ENCODE results near the gene CFL2.

The CFL2 gene

GRCh38 chr14:34676516-34677211, 37.7 kb downstream of the CFL2 start:
- no peak overlapping the region for H3K4me3 ChIP-seq (ENCODE audit: low read depth in 1 of 2, low read length in 2 of 2)
- no peak overlapping the region for H3K9ac ChIP-seq (ENCODE audit: low read depth in 1 of 2, low read length in 2 of 2)
- no peak overlapping the region for H3K27ac ChIP-seq (ENCODE audit: low read depth, low read length)
- H3K36me3 ChIP-seq (ENCODE audit: control insufficient read depth in 1 of 2, insufficient read depth in 2 of 2, low read length in 2 of 2): no peaks in the 10 kb centered on the region
- no peaks in the 10 kb centered on the region for H3K27me3 ChIP-seq (ENCODE audit: control insufficient read depth in 1 of 2, insufficient read depth in 2 of 2, low read length in 2 of 2)
- no peaks in the 10 kb centered on the region for H3K4me1 ChIP-seq (ENCODE audit: control insufficient read depth in 1 of 2, insufficient read depth in 2 of 2, low read length in 2 of 2)
- H3K9me3 ChIP-seq (ENCODE audit: control insufficient read depth in 1 of 2, low read length in 2 of 2): no peaks in the 10 kb centered on the region

- Histone ChIP-seq H3K9me3 (ENCODE audit: control insufficient read depth in 1 of 2, low read length in 2 of 2) (no peaks in the 10 kb centered on the region), H3K9ac (ENCODE audit: low read depth in 1 of 2, low read length in 2 of 2) (no peak overlapping the region), H3K27ac (ENCODE audit: low read depth, low read length) (no peak overlapping the region), H3K4me1 (ENCODE audit: control insufficient read depth in 1 of 2, insufficient read depth in 2 of 2, low read length in 2 of 2) (peaks cover 3 to 8% of the 10 kb centered on the region in 2 donors), H3K4me3 (ENCODE audit: low read depth in 1 of 2, low read length in 2 of 2) (no peak overlapping the region), H3K27me3 (ENCODE audit: control insufficient read depth in 1 of 2, insufficient read depth in 2 of 2, low read length in 2 of 2) (no peaks in the 10 kb centered on the region), H3K36me3 (ENCODE audit: control insufficient read depth in 1 of 2, insufficient read depth in 2 of 2, low read length in 2 of 2) (no peaks in the 10 kb centered on the region)
Observed at GRCh38 chr14:34673702-34674101, 40.7 kb downstream of the CFL2 start.

GRCh38 chr14:34671716-34672115, 42.7 kb downstream of the CFL2 start:
- H3K4me3 ChIP-seq (ENCODE audit: low read depth in 1 of 2, low read length in 2 of 2): no peak overlapping the region
- H3K27me3 ChIP-seq (ENCODE audit: control insufficient read depth in 1 of 2, insufficient read depth in 2 of 2, low read length in 2 of 2): no peaks in the 10 kb centered on the region
- no peak overlapping the region for H3K27ac ChIP-seq (ENCODE audit: low read depth, low read length)

GRCh38 chr14:34668111-34668510, 46.3 kb downstream of the CFL2 start:
- Histone ChIP-seq H3K4me1 (ENCODE audit: control insufficient read depth in 1 of 2, insufficient read depth in 2 of 2, low read length in 2 of 2) (peaks cover 3 to 8% of the 10 kb centered on the region in 2 donors), H3K9ac (ENCODE audit: low read depth in 1 of 2, low read length in 2 of 2) (no peak overlapping the region), H3K27me3 (ENCODE audit: control insufficient read depth in 1 of 2, insufficient read depth in 2 of 2, low read length in 2 of 2) (no peaks in the 10 kb centered on the region), H3K27ac (ENCODE audit: low read depth, low read length) (no peak overlapping the region), H3K36me3 (ENCODE audit: control insufficient read depth in 1 of 2, insufficient read depth in 2 of 2, low read length in 2 of 2) (no peaks in the 10 kb centered on the region), H3K4me3 (ENCODE audit: low read depth in 1 of 2, low read length in 2 of 2) (no peak overlapping the region), H3K9me3 (ENCODE audit: control insufficient read depth in 1 of 2, low read length in 2 of 2) (no peaks in the 10 kb centered on the region)

More at GRCh38 chr14:34671716-34672115, 42.7 kb downstream of the CFL2 start:
- H3K4me1 ChIP-seq (ENCODE audit: control insufficient read depth in 1 of 2, insufficient read depth in 2 of 2, low read length in 2 of 2): peaks cover 3 to 8% of the 10 kb centered on the region in 2 donors
- H3K9ac ChIP-seq (ENCODE audit: low read depth in 1 of 2, low read length in 2 of 2): no peak overlapping the region
- no peaks in the 10 kb centered on the region for H3K36me3 ChIP-seq (ENCODE audit: control insufficient read depth in 1 of 2, insufficient read depth in 2 of 2, low read length in 2 of 2)
- H3K9me3 ChIP-seq (ENCODE audit: control insufficient read depth in 1 of 2, low read length in 2 of 2): no peaks in the 10 kb centered on the region

- Histone ChIP-seq H3K4me3 (ENCODE audit: low read depth in 1 of 2, low read length in 2 of 2) (no peak overlapping the region), H3K27me3 (ENCODE audit: control insufficient read depth in 1 of 2, insufficient read depth in 2 of 2, low read length in 2 of 2) (no peaks in the 10 kb centered on the region), H3K9me3 (ENCODE audit: control insufficient read depth in 1 of 2, low read length in 2 of 2) (no peaks in the 10 kb centered on the region), H3K36me3 (ENCODE audit: control insufficient read depth in 1 of 2, insufficient read depth in 2 of 2, low read length in 2 of 2) (no peaks in the 10 kb centered on the region), H3K4me1 (ENCODE audit: control insufficient read depth in 1 of 2, insufficient read depth in 2 of 2, low read length in 2 of 2) (peaks cover 3 to 8% of the 10 kb centered on the region in 2 donors), H3K27ac (ENCODE audit: low read depth, low read length) (no peak overlapping the region), H3K9ac (ENCODE audit: low read depth in 1 of 2, low read length in 2 of 2) (no peak overlapping the region)
Observed at GRCh38 chr14:34667007-34667406, 47.4 kb downstream of the CFL2 start.

GRCh38 chr14:34665785-34666435, 48.5 kb downstream of the CFL2 start:
- Histone ChIP-seq H3K4me1 (ENCODE audit: control insufficient read depth in 1 of 2, insufficient read depth in 2 of 2, low read length in 2 of 2) (peaks cover 3 to 8% of the 10 kb centered on the region in 2 donors), H3K4me3 (ENCODE audit: low read depth in 1 of 2, low read length in 2 of 2) (no peak overlapping the region), H3K9ac (ENCODE audit: low read depth in 1 of 2, low read length in 2 of 2) (no peak overlapping the region), H3K27ac (ENCODE audit: low read depth, low read length) (no peak overlapping the region), H3K36me3 (ENCODE audit: control insufficient read depth in 1 of 2, insufficient read depth in 2 of 2, low read length in 2 of 2) (no peaks in the 10 kb centered on the region), H3K9me3 (ENCODE audit: control insufficient read depth in 1 of 2, low read length in 2 of 2) (no peaks in the 10 kb centered on the region), H3K27me3 (ENCODE audit: control insufficient read depth in 1 of 2, insufficient read depth in 2 of 2, low read length in 2 of 2) (no peaks in the 10 kb centered on the region)

GRCh38 chr14:34662561-34663088, 51.8 kb downstream of the CFL2 start:
- Histone ChIP-seq H3K9ac (ENCODE audit: low read depth in 1 of 2, low read length in 2 of 2) (no peak overlapping the region), H3K27me3 (ENCODE audit: control insufficient read depth in 1 of 2, insufficient read depth in 2 of 2, low read length in 2 of 2) (no peaks in the 10 kb centered on the region), H3K27ac (ENCODE audit: low read depth, low read length) (no peak overlapping the region), H3K9me3 (ENCODE audit: control insufficient read depth in 1 of 2, low read length in 2 of 2) (no peaks in the 10 kb centered on the region), H3K36me3 (ENCODE audit: control insufficient read depth in 1 of 2, insufficient read depth in 2 of 2, low read length in 2 of 2) (no peaks in the 10 kb centered on the region), H3K4me1 (ENCODE audit: control insufficient read depth in 1 of 2, insufficient read depth in 2 of 2, low read length in 2 of 2) (no peaks in the 10 kb centered on the region), H3K4me3 (ENCODE audit: low read depth in 1 of 2, low read length in 2 of 2) (no peak overlapping the region)

GRCh38 chr14:34660796-34661195, 53.6 kb downstream of the CFL2 start:
- Histone ChIP-seq H3K9me3 (ENCODE audit: control insufficient read depth in 1 of 2, low read length in 2 of 2) (no peaks in the 10 kb centered on the region), H3K36me3 (ENCODE audit: control insufficient read depth in 1 of 2, insufficient read depth in 2 of 2, low read length in 2 of 2) (no peaks in the 10 kb centered on the region), H3K9ac (ENCODE audit: low read depth in 1 of 2, low read length in 2 of 2) (no peak overlapping the region), H3K27me3 (ENCODE audit: control insufficient read depth in 1 of 2, insufficient read depth in 2 of 2, low read length in 2 of 2) (no peaks in the 10 kb centered on the region), H3K4me3 (ENCODE audit: low read depth in 1 of 2, low read length in 2 of 2) (no peak overlapping the region), H3K27ac (ENCODE audit: low read depth, low read length) (no peak overlapping the region), H3K4me1 (ENCODE audit: control insufficient read depth in 1 of 2, insufficient read depth in 2 of 2, low read length in 2 of 2) (no peaks in the 10 kb centered on the region)
